Transverse colon (tissue), 4 donors: ENCODE data around the gene LMX1B. TPM values are rescaled to one million over a fixed set of nuclear protein-coding genes. Genes with fewer than 3 reads are reported as not detected.
A peak's percentile ranks its signal among the peaks of the same experiment; 100 is the strongest.

Experiments
- DNase-seq: peaks from one replicate; pipeline ENCODE4 v3.0.0-alpha.2; 2019
- H3K27ac ChIP-seq, 4 donors: fragments of 200-600 bp; sonication (generic); 2 replicates each; pipeline ENCODE4 v1.5.1; 2016 to 2018; ENCODE audit warnings: inconsistent platforms in 4 of 4
- H3K27me3 ChIP-seq: fragments of 200-600 bp; sonication (generic); 2 replicates; pipeline ENCODE4 v1.5.1; 2017; ENCODE audit warnings: inconsistent platforms
- H3K36me3 ChIP-seq, 4 donors: fragments of 200-600 bp; sonication (generic); 2 replicates each; pipeline ENCODE4 v1.5.1; 2017 to 2019; ENCODE audit warnings: inconsistent platforms in 4 of 4
- H3K4me1 ChIP-seq, 4 donors: fragments of 200-600 bp; sonication (generic); 2 replicates each; pipeline ENCODE4 v1.5.1; 2017 to 2020; ENCODE audit warnings: inconsistent platforms in 4 of 4
- H3K4me3 ChIP-seq, 4 donors: fragments of 200-600 bp; sonication (generic); 1 replicate in 1 of 4; 2 replicates in 3 of 4; pipeline versions ENCODE4 v1.5.1 to v1.6.1; 2017 to 2019; ENCODE audit warnings: inconsistent platforms in 4 of 4
- H3K9me3 ChIP-seq, 2 donors: fragments of 200-600 bp; sonication (generic); 2 replicates each; pipeline ENCODE4 v1.5.1; 2017 to 2019; ENCODE audit warnings: inconsistent platforms in 2 of 2
- EP300 ChIP-seq: sonication (generic); formaldehyde crosslinking; IDR thresholded peaks from one replicate; pipeline ENCODE4 v1.6.1; 2017; ENCODE audit warnings: antibody characterized with exemption, low read depth
- POLR2A ChIP-seq: fragments of 450-650 bp; IDR thresholded peaks from one replicate; pipeline ENCODE4 v1.6.1; 2016; ENCODE audit warnings: antibody characterized with exemption, mild to moderate bottlenecking, moderate library complexity
- POLR2AphosphoS5 ChIP-seq, 3 donors: sonication (generic); formaldehyde crosslinking; IDR thresholded peaks; one replicate each; pipeline ENCODE4 v1.6.1; 2016; ENCODE audit warnings: antibody characterized with exemption in 3 of 3
- WGBS, 2 donors: methylation state at CpG; one replicate each; pipeline ENCODE4 v1.1.5; 2018; ENCODE audit warnings: low coverage in 1 of 2; 5-methylcytosine and 5-hydroxymethylcytosine counted together
- in situ Hi-C, 4 donors: fragments of 200-750 bp; cut with MboI; loops; one replicate each; pipeline versions ENCODE4 v1.15.0 to v1.15.1; 2017; ENCODE audit warnings: low sequenced_read_pairs in 3 of 4, low pct_ligation_motif_present in 1 of 4, low pct_unique_long_range_greater_than_20kb in 1 of 4
- intact Hi-C: fragments of 100-400 bp; cut with DNase I; formaldehyde crosslinking; loops from one replicate; pipeline ENCODE4 v1.15.1; 2023; ENCODE audit warnings: low total_unique reads
- total RNA-seq, 4 donors: library from RNA; depleted of rRNA; stranded (reverse); fragments of >200 nt; gene quantifications; one replicate each; pipeline ENCODE4 v1.1.0, GENCODE V29; 2016
- TF ChIP-seq, protein P1 (sequence below), 5 experiments: fragments of 200-600 bp in 3 of 5; fragments of 450-650 bp in 2 of 5; sonication (generic) in 3 of 5; IDR thresholded peaks; 1 replicate in 2 of 5; 2 replicates in 3 of 5; pipeline ENCODE4 v1.5.1; 2016 to 2017; ENCODE audit warnings: antibody characterized with exemption in 5 of 5, inconsistent platforms in 3 of 5, mild to moderate bottlenecking in 2 of 5, moderate library complexity in 1 of 5

Gene LMX1B
- total RNA-seq, 4 donors from 2014 or later, result 0.64 TPM; not detected in 3

DNA sequence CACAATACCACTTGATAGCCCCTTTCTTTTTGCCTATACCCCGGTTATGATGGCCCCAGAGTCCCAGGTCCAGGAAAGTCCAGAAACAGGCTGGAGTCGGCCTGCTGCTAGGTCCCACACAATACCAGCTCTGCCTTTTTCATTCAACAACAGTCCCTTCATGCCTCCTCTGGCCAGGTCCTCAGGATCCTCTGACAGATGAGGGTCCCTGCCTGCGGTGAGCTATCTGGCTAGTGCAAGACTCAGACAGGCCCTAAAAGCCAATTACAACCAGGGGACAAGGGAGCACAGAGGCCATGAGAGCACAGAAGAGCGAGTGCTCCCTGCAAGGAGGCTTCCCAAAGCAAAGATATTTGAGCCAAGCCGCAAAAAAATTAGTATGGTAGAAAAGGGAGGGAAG, 106.3 kb downstream of the LMX1B start:
- no peak for DNase-seq
- no peak for TF ChIP-seq EP300
- TF ChIP-seq POLR2AphosphoS5 (IDR thresholded peaks at IDR 0.05), result no peak
- peaks cover 93% of the 10 kb centered on the region for H3K27me3 ChIP-seq
- peaks cover 0 to 28% (median 14%) of the 10 kb centered on the region in 4 donors for H3K4me1 ChIP-seq
- no peaks in the 10 kb centered on the region for H3K36me3 ChIP-seq
- 69 to 100% methylated on average over 2 to 5 of the region's 5 CpGs for WGBS, 2 donors
- in situ Hi-C loops (no loop called here), intact Hi-C loops (no loop called here)
- no peak overlapping the region for H3K4me3 ChIP-seq
- H3K9me3 ChIP-seq, result no peaks in the 10 kb centered on the region
- peak overlapping the region in 3 of 4 donors; percentile 9 to 21 (median 18) for H3K27ac ChIP-seq

DNA sequence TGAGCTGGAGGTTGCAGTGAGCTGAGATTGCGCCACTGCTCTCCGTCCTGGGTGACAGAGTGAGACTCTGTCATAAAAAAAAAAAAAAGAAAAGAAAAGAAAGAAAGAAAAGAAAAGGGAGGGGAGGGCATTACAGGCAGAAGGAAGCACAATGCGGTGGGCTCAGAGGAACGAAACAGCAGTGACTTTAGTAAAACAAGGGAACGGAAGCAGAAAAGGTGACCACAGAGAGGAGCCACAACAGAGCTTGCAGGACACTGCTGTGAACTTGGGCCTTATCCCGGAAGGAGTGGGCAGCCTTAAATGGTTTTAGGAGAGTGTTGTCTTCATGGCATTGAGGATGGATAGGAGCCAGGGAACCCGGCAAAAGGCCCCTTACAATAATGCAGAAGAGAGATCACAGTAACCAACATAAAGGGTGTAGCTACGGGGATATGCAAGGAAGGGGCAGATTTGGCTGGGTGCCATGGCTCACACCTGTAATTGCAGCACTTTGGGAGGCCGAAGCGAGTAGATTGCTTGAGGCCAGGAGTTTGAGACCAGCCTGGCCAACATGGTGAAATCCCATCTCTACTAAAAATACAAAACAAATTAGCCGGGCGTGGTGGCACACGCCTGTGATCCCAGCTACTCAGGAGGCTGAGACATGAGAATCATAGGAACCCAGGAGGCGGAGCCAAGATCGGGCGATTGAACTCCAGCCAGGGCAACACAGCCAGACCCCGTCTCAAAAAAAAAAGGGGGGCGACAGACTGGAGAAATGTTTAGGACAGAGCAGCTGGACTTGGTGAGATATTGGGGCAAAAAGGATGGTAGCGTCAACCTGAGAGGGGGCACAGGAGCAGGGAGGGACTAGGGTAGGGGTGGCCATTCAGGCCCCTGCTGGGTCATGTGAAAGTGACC, 107.2 kb downstream of the LMX1B start:
- in situ Hi-C loops, result no loop called here

GRCh38 chr9:126721564-126721981, 107.8 kb downstream of the LMX1B start:
- Histone ChIP-seq H3K9me3 (no peaks in the 10 kb centered on the region), H3K27me3 (peaks cover 93% of the 10 kb centered on the region), H3K36me3 (no peaks in the 10 kb centered on the region), H3K4me3 (no peak overlapping the region), H3K27ac (peak overlapping the region in 2 of 4 donors; percentile 81 to 85), H3K4me1 (peaks cover 0 to 28% (median 14%) of the 10 kb centered on the region in 4 donors)
- TF ChIP-seq POLR2AphosphoS5 (IDR thresholded peaks at IDR 0.05) (no peak), EP300 (no peak), POLR2A (no peak)
- TF ChIP-seq, protein P1, sequence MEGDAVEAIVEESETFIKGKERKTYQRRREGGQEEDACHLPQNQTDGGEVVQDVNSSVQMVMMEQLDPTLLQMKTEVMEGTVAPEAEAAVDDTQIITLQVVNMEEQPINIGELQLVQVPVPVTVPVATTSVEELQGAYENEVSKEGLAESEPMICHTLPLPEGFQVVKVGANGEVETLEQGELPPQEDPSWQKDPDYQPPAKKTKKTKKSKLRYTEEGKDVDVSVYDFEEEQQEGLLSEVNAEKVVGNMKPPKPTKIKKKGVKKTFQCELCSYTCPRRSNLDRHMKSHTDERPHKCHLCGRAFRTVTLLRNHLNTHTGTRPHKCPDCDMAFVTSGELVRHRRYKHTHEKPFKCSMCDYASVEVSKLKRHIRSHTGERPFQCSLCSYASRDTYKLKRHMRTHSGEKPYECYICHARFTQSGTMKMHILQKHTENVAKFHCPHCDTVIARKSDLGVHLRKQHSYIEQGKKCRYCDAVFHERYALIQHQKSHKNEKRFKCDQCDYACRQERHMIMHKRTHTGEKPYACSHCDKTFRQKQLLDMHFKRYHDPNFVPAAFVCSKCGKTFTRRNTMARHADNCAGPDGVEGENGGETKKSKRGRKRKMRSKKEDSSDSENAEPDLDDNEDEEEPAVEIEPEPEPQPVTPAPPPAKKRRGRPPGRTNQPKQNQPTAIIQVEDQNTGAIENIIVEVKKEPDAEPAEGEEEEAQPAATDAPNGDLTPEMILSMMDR (IDR thresholded peaks at IDR 0.05), result no peak
- WGBS, 2 donors, result 63% methylated on average over 4 of the region's 4 CpGs; no CpG with 5 or more reads in 1 of the 2 donors
- no peak for DNase-seq
- in situ Hi-C loops (no loop called here), intact Hi-C loops (no loop called here)

More for the DNA sequence above, 107.2 kb downstream of the LMX1B start:
- H3K4me1 ChIP-seq, result peaks cover 0 to 28% (median 14%) of the 10 kb centered on the region in 4 donors
- no peak for TF ChIP-seq POLR2A
- no peak for TF ChIP-seq EP300
- TF ChIP-seq, protein P1 (IDR thresholded peaks at IDR 0.05), result no peak
- TF ChIP-seq POLR2AphosphoS5 (IDR thresholded peaks at IDR 0.05), result no peak
- H3K27ac ChIP-seq, result no peak overlapping the region
- peaks cover 93% of the 10 kb centered on the region for H3K27me3 ChIP-seq
- no peaks in the 10 kb centered on the region for H3K9me3 ChIP-seq
- H3K4me3 ChIP-seq, result no peak overlapping the region
- intact Hi-C loops, result no loop called here
- H3K36me3 ChIP-seq, result no peaks in the 10 kb centered on the region
- 72 to 74% methylated on average over 12 to 19 of the region's 19 CpGs for WGBS, 2 donors
- DNase-seq, result no peak

GRCh38 chr9:126722252-126722921, 108.7 kb downstream of the LMX1B start:
- peaks cover 98% of the 10 kb centered on the region for H3K27me3 ChIP-seq
- TF ChIP-seq POLR2A (no peak), POLR2AphosphoS5 (IDR thresholded peaks at IDR 0.05) (peak in 1 of 3 donors; percentile 32), EP300 (no peak)
- TF ChIP-seq, protein P1 (IDR thresholded peaks at IDR 0.05), result no peak
- intact Hi-C loops (no loop called here), in situ Hi-C loops (no loop called here)
- WGBS, 2 donors, result 1% methylated on average over 42 of the region's 45 CpGs; no CpG with 5 or more reads in 1 of the 2 donors
- no peaks in the 10 kb centered on the region for H3K9me3 ChIP-seq
- peak; percentile 84 for DNase-seq
- H3K4me1 ChIP-seq, result peaks cover 0 to 28% (median 14%) of the 10 kb centered on the region in 4 donors
- peak overlapping the region; percentile 74 to 85 (median 80) for H3K27ac ChIP-seq
- no peaks in the 10 kb centered on the region for H3K36me3 ChIP-seq
- H3K4me3 ChIP-seq, result peak overlapping the region; percentile 36 to 58 (median 43)
